HG03571 (cell line): Measurements from ENCODE around the gene SORCS3.

Source experiments
- ATAC-seq: cut with Tn5 transposase; IDR thresholded peaks from one replicate; pipeline ENCODE4 v1.9.1; 2021; ENCODE audit not compliant: unreplicated experiment

Gene SORCS3

GRCh38 chr10:104774234-104774633, 133.1 kb downstream of the SORCS3 start:
- ATAC-seq, result no peak

DNA sequence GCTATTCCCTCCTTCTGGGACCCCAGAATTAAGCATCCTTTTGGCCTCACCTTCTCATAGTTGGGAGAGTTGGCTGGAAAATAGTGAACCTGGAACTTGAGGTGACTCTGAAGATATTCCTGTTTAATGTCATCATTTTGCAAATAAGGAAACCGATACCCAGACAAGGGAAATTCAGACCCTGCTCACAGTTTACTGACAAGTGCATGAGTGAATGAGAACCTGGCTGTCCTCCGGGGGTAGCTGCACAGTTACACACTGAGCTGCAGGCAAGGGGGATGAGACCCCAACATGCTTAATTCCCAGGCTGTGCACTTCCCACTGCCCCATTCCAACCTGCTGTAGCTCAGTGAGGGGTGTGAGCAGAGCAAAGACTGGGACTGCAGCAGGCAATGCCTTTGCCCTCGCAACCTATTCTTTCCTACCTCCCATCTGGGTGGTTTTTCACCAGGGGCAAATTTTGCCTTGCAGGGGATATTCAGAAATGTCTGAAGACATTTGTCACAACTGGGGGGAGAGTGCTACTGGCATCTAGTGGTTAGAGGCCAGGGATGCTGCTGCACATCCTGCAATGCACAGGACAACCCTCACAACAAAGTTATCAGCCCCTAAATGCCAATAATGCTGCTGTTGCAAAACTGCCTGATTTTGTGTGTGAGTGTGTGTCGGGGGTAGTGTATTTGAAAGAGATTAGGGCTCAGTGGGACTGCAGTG, 136.2 kb downstream of the SORCS3 start:
- no peak for ATAC-seq

- no peak for ATAC-seq
Measured at GRCh38 chr10:104778371-104778770, 137.3 kb downstream of the SORCS3 start.

DNA sequence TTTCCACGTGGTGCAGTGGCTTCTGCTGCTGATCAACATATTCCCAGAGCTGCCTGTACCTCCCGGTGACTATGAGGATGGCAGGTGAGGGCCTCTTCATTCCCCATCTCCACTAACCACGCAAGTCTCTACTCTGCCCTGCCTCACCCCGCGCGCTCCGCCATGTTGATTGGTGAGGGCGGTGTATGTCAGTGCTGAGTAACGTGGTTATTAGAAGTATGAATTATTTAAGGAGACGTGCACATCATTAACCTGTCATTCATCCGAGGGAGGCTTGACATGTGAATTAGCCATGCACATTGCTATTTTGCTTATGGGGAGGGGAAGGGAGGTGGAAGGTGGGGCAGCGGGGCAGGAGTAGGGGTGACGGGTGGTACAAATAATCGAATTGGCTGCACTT, 138.6 kb downstream of the SORCS3 start:
- ATAC-seq, result no peak

GRCh38 chr10:104780165-104780564, 139.1 kb downstream of the SORCS3 start:
- no peak for ATAC-seq

- ATAC-seq, result no peak
Measured at GRCh38 chr10:104780946-104781595, 140.0 kb downstream of the SORCS3 start.

DNA sequence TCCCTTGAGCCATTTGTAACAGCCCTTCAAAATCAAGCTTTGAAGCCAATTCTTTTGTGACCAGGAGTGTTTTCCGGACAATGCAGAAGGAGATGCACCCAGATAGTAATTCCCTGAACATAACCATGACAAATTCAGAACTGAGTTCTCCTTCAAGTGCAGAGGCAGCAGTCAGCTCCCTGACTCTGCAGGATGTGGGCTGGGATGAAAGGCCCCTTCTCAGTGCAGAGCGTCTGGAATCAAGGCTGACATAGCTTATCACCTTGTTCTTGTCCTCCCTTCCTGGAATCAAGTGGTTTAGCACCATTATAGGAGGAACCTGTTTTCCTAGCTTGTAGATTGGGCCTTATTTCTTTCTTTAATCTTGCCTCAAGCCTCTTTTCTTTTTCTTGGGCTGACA, 143.4 kb downstream of the SORCS3 start:
- no peak for ATAC-seq

DNA sequence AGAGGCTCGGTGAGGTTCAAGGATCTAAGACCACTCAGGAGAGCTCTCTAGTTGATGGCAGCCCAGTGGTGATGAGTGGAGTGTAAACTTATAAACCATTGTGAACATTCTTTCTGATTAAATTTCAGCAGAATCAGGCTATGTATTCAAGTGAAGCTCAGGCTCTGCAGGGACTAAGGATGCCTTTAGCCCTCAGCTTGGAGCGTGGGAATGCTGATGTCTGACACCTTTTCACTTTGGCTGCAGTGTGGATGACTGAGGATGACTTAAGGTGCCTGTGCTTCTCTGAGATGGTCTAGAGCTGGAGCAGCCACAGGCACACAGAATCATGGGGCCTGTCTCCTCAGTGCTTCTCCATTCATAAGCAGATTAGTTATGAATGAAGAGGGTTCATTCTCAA, 150.4 kb downstream of the SORCS3 start:
- no peak for ATAC-seq

DNA sequence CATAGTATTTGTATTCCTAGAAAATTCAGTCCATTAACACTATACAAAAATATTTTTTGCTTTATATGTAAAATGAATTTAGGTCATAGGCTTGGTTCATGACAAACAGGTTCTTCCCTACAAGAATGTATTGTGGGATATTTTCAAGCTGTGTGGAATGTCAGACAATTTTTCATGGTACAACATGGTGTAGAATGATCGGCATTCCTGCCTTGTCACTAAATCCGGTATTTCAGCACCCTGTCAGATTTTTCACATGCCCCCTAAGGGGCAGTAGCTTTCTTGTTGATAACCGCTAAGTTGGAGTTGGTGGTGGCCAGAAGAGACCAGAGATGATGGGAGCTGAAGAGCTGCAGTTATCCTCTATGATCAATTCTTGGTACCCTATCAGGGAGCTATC, 154.3 kb downstream of the SORCS3 start:
- ATAC-seq, result no peak

- no peak for ATAC-seq
Measured at GRCh38 chr10:104796823-104797222, 155.7 kb downstream of the SORCS3 start.

GRCh38 chr10:104802941-104803340, 161.9 kb downstream of the SORCS3 start:
- no peak for ATAC-seq

GRCh38 chr10:104804880-104805279, 163.8 kb downstream of the SORCS3 start:
- ATAC-seq, result no peak

- no peak for ATAC-seq
Measured at GRCh38 chr10:104806801-104807200, 165.7 kb downstream of the SORCS3 start.

DNA sequence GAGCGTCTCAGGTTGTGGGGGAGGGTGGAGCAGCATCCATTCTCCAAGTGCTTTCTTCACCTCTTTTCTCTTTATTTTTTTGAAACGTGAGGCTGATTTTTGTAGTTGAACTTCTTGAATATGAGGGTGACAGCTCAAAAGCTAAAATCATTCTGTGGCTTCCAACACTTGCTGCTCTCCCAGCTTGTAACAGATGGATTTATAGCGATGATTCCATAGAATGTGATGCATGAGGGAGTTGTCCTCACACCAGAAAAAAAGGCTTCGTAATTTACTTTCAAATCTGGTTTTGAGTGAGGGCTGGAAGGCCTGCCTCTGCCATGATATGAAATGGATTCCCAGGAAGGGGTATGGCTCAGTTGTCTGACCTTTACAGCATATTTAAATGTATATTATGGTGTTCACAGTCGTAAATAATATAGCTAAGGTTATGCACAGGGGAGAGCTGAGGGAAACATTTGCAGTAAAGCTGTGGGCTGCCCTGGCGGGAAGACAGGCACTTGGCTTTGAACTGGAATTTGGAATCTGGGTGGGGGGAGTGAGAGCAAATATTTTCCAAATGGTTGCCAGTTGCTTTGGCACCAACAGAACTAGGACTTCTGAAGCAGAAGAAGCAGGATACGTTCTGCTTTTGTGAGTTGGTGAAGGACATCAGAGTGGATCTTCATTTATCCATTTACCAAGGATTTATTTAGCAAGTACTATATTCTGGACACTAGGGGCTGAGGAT, 166.7 kb downstream of the SORCS3 start:
- no peak for ATAC-seq

- ATAC-seq, result peak; percentile 77
Measured at GRCh38 chr10:104809288-104810090, 168.4 kb downstream of the SORCS3 start.

DNA sequence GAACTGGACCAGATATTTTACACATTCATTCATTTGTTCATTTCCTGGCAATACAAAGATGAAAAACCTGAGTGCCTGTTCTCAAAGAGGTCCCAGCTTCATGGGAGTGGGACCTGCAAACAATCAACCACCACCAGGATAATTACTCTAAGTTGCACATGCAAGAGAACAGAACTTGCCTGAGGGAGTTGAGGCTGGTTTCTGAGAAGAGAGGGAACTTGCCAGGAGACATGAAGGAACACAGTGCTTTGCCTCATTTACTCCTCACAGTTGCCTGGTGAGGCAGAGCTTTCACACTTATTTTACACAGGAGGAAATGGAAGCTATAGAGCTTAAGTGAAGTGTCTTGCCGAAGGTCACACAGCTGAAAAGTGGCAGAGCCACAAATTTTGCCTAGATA, 170.1 kb downstream of the SORCS3 start:
- ATAC-seq, result no peak

- no peak for ATAC-seq
Measured at GRCh38 chr10:104816501-104816900, 175.4 kb downstream of the SORCS3 start.

GRCh38 chr10:104819731-104820130, 178.6 kb downstream of the SORCS3 start:
- ATAC-seq, result no peak

DNA sequence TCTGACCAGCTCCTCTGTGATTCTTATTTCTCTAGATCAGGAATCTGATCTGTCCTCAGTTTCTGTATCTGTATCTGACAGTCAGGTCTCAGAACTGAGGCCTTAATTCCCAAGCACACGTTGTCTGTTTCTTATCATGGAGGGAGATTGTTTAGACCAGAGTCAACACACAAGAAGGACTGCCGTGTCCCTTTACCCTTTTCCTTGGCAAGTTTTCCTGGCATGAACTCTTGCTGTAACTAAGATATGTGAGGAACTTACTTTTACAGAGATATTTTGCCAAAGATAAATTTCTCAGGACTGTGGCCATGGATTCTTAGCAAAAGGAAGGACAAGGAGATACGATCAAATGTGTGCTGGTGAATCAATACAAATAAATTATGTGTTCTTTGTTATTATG, 181.0 kb downstream of the SORCS3 start:
- no peak for ATAC-seq

DNA sequence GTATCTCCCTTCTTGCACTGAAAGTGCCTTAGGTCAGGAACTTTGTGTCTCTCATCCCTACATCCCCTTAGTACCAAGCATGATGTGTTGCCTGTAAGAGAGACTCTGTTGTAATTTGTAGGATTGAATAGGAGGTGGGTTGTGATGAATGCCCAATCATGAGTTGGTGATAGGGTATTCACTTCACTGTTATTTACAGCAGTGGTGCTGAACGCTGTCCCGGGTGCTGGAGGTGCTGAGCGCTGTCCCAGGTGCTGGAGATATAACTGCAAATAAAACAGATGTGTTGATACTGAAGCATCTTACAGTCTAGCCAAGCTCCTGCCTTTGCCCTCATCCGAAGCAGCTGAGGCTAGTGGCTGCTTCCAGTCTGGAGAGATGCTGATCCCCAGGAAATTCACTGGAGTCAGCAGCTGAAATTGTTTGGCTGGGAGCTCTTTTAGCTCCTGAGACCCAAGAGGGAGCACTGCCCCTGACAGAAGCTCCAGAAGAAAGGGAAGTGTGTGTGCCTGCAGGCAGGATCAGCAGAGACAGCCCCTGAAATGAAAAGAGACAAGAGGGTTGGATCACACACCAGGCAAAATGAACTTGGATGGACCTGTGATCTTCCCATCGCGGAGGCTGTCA, 183.4 kb downstream of the SORCS3 start:
- no peak for ATAC-seq

DNA sequence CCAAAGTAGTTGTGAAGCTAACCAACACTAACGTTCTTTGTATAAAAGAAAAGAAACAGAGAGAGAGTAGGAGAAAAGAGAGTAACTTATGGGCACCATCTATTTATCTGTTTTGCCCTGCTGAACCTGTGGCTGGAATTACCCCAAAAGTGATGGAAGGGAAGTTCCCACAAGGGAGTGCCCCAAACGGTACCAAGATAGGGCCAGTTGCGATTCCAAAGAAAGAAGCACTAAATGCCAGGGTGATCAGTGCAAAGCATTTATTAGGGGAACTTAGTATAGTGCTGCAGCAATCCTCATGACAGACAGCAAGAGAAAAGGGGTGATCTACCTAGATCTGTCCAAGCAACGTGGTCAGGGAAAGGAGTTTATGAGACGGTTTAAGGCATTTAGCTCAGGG, 190.2 kb downstream of the SORCS3 start:
- ATAC-seq, result no peak
